NCI-H2107 (cell line): ENCODE data around the gene PIP5KL1.
A peak's percentile ranks its signal among the peaks of the same experiment; 100 is the strongest.
"Not testable (repeated sequence)": the region's sequence is repeated elsewhere in the genome, so short reads cannot be mapped to it uniquely, and the experiment has no call there.

Source experiments
- DNase-seq: peaks from one replicate; lab custom pipeline; 2025; lab: John Stamatoyannopoulos, UW

Gene PIP5KL1

DNA sequence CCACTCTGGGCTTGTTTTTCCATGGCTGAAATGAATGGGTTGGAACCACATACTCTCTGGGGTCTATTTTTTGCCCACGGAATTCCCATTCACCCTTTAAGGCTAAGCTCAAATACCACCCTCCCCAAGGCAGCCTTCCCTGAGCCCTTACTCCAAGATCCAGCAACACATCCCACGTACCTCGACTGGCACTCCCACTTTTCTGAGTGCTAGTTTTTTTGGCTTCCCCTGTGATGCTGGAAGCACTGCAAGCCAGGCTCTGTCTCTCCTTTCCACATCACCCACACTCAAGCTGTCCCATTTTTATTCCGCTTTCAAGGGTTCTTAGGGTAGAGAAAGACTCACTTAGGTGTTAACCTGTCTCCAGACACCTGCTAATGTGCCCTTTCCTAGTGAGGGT is 37.2 kb downstream of the PIP5KL1 start:
- DNase-seq, result no peak

GRCh38 chr9:127892831-127893230 is 37.7 kb downstream of the PIP5KL1 start:
- DNase-seq, result no peak

DNA sequence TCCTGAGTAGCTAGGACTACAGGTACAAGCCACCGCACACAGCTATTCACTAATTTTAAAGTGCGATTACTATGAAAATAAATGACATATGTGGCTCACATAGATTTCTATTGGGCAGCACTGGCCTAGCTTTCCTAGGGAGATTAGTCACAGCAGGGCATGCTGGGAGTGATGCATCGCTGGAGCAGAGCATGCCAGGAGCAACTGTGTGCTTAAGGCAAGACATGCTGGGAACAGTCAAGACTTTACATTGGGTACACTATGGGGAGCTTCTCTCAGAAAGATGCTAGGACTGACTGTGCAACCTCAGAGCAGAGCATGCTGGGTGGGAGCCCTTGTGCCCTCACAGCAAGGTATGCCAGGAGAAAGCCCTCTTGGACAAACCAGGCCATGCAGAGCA is 40.5 kb downstream of the PIP5KL1 start:
- no peak for DNase-seq

GRCh38 chr9:127887792-127888191 is 42.8 kb downstream of the PIP5KL1 start:
- DNase-seq, result no peak

- no peak for DNase-seq
Observed at GRCh38 chr9:127886401-127886972, 44.1 kb downstream of the PIP5KL1 start.

DNA sequence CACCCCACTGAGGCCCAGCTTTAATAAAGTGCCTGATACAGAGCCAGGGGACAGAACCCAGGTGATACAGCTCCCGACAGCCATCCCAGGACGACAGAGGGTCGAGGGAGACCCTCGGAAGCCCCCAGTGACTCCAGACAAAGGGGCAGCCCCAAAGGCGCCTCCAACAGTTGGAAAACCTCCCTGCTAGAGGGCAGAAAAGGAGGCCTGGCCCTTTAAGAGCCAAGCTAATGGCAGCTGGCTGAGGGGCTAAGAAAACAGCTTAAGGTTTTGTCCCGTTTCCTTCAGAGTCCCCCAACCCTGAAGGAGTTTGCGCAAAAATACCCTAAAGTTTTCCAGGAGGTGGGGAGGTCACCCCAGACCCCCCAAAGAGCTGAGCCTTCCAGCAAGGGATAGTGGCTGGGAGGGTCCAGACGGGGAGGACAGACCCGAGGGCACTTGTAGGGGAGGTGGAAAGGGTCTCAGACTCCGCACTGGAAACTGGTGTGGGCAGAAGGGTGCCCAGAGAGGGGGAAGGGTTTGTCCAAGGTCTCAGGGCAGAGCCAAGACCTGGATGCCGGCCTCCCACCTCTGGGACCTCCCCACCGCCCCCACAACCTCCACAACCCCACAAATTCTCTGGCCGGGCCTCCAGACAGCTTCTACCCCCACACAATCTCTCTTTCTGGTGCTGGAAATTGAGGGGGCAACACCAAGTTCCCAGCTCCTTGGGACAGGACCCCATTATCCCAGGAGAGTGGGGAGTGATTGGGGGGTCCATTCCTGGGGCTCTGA is 44.9 kb downstream of the PIP5KL1 start:
- no peak for DNase-seq

- DNase-seq, result no peak
Observed at GRCh38 chr9:127884976-127885490, 45.5 kb downstream of the PIP5KL1 start.

DNA sequence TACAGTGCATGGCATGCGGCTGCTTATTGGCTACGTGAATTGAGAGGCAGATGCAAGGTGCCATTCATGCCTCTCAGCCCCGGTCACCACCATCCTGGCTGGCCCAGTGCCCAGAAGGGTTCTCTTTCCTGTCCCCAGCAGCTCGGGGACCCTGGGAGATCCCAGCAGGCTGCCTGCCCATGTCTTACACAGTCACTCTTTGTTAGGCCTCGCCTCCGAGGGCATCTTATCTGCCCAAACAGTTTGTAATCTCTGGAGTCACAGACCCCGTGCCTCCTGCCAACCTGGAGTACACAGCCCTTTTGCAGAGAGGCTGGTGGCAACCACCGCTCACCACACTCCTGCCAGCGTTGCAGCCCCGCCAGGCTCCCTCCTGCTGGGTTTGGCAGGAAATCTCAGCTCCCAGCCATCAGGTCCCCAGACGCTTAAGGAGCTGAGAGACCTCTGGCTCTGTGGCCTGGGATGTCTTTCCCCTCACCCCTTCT is 46.1 kb downstream of the PIP5KL1 start:
- peak; percentile 66 for DNase-seq

DNA sequence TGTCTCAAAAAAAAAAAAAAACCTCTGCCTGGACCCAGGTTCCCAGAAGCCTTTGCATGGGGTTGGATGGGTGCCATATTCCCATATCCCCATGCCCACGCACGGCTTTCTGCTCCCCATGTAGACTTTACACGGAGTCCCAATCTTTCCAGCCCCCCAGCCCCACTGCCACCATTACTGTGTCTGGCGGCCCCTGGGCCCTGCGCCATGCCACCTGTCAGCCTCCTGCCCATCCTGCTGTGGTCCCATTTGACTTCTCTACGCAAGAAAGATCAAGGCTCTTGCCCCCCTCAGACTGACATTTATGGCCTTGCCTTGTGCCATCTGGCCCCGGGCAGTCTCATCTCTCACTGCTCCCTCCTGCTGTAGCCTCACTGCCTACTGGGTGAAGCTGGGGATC is 46.6 kb downstream of the PIP5KL1 start:
- no peak for DNase-seq

DNA sequence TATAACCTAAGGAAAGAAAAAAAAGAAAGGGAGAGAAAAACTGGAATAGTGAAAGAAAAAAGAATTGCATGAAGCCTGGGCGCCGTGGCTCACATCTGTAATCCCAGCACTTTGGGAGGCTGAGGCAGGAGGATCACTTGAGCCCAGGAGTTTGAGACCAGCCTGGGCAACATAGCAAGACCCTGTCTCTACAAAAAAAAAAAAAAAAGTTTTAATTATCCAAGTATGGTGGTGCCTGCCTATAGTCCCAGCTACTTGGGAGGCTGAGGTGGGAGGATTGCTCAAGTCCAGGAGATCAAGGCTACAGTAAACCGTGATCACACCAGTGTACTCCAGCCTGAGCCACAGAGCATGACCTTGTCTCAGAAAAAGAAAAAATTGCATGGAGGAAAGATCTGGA is 48.9 kb downstream of the PIP5KL1 start:
- DNase-seq, result not testable (repeated sequence)

GRCh38 chr9:127880143-127880542 is 50.4 kb downstream of the PIP5KL1 start:
- DNase-seq, result no peak

DNA sequence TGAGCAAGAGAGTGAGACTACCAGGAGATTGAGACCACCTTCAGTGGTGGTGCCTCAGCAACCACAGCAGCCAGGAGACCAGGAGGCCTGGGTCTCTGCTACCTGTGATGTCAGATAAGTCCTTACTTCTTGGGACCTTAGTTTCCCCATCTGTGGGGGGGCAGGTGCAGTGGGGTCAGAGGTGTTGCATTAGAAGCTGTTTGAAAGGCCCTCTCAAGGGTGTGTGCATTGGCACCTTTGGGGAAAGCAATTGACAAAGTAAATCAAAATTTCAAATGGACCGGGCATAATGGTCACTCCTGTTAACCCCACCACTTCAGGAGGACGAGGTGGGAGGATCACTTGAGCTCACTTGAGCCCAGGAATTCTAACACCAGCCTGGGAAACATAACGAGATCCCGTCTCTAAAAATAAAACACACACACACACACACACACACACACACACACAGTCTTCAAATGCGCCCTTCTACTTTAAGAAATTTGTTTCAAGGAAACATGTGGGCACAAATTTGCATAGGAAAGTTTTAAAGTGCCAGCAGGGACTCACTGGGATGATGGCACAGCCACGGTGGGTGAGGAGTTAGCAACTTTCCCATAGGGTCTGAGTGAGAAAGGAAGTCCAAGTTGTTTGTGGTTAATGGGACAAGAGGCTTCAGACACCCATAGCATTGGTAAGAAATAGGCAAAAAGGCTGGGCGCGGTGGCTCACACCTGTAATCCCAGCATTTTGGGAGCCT is 51.8 kb downstream of the PIP5KL1 start:
- DNase-seq, result no peak

- DNase-seq, result no peak
Observed at GRCh38 chr9:127878001-127878651, 52.5 kb downstream of the PIP5KL1 start.

DNA sequence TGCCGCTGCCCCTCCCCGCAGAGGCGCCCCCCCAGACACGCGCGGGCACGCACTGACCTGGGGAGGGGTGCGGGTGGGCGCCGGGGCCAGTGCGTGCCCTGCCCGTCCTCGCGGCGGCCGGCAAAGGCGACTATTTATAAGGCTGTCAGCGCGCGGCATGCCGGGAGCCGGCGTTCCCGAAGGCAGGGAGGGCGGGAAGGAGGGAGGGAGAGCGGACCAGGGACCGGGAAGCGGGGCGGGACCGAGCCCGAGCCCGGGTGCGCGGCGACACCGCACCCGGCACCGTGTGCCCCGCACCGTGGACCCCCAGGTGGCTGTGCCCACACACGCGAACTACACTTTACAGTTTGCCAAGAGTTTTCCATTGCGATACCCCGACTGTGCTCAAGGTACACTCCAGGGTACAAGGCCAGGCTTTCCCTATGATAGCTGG is 53.0 kb downstream of the PIP5KL1 start, which contains the start of gene AK1:
TSS of gene AK1 (minus strand) at position 110 of the 433 bp plus-strand sequence. CDS start 3,058 bp downstream, outside the sequence.
- peak; percentile 50 for DNase-seq

- DNase-seq, result no peak
Observed at GRCh38 chr9:127876764-127877562, 53.6 kb downstream of the PIP5KL1 start.

DNA sequence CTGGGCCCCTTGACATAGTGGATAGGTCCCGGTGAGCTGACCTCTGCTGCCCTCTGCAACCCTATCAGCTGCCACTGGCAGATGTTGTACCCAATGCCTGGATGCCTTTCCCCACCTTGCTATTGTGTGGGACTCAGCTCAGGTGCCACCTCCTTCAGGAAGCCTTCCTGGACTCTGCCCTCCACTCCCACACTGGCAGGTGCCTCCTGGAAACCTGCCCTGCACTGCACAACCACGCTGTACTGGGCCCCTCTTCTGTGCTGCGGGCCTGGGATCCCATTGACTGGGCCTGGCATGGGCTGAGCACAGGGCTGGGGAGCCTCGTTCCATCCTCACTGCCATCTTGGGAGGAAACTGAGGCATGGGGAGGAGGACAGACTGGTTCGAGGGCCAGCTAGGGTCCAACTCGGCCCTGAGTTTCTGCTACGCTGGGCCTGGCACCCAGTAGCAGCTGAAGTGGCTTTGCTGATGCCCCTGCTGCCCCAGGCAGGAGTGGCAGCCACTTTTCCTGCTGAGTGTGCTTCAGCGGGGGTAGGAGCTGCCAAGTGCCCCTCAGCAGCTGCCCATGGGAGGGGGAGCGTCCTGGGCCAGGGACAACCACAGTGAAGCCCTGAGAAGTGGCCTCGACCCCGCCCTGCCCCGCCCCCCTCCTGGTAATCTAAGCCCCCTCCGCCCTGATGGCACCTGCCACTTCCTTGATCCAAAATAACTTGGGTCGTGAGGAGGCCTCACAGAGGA is 54.4 kb downstream of the PIP5KL1 start:
- DNase-seq, result no peak

DNA sequence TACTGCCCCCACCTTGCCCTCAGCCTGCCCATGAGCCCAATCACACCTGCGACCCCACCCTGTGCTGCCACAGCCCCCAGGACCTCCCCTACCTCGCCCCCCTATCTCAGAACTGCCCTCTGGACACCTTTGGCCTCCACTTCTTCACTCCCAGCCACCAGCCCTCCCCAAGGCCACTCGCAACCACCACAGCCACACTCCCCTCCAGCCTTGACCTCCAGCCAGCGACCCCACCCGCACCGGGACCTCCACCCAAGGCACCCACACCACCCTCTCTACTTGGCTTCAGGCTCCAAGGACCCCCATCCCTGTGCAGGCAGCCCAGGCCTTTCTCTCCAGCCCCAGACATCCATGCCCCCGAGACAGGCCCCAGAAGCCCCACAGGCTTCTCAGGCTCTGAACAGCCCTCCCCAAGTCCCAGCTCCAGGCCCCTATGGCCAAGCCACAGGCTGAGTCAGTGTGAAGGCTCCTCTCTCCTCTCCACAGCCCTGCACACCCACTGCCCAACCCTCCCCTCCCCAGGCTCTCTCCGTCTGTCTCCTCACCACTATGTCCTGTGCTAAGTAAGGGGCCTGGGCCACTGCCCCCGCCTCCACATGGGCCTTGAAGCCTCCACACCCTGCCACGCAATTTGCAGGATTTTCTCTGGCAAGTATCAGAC is 55.1 kb downstream of the PIP5KL1 start:
- no peak for DNase-seq

- no peak for DNase-seq
Observed at GRCh38 chr9:127874301-127875221, 56.0 kb downstream of the PIP5KL1 start.

- no peak for DNase-seq
Observed at GRCh38 chr9:127873886-127874285, 56.7 kb downstream of the PIP5KL1 start.
